HG03575 (cell line): ENCODE results near the gene ENO1.
"Not testable (repeated sequence)": the region's sequence is repeated elsewhere in the genome, so short reads cannot be mapped to it uniquely, and the experiment has no call there.

ENCODE experiments used
- ATAC-seq: cut with Tn5 transposase; IDR thresholded peaks from one replicate; pipeline ENCODE4 v1.9.1; 2021; ENCODE audit not compliant: unreplicated experiment, insufficient number of reproducible peaks, low FRiP score; ENCODE audit errors: extremely low read depth

Gene ENO1

DNA sequence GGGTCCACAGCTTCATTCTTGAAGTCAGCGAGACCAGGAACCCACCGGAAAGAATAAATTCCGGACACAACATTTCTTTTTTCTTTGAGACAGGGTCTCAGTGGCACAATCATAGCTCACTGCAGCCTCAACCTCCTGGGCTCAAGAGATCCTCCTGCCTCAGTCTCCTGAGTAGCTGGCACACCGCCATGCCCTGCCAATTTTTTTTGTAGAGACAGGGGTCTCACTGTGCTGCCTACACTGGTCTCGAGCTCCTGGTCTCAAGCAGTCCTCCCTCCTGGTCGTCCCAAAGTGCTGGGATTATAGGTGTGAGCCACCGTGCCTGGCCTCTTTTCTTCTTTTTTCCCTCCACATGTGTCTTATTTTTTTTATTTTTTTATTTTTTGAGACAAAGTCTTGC is 20.6 kb upstream of the ENO1 start:
- no peak for ATAC-seq

DNA sequence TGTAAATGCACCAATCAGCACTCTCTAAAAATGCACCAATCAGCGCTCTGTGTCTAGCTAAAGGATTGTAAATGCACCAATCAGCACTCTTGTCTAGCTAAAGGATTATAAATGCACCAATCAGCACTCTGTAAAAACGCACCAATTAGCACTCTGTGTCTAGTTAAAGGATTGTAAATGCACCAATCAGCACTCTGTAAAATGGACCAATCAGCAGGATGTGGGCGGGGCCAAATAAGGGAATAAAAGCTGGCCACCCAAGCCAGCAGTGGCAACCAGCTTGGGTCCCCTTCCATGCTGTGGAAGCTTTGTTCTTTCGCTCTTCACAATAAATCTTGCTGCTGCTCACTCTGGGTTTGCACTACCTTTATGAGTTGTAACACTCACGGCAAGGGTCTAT is 19.9 kb upstream of the ENO1 start:
- not testable (repeated sequence) for ATAC-seq

DNA sequence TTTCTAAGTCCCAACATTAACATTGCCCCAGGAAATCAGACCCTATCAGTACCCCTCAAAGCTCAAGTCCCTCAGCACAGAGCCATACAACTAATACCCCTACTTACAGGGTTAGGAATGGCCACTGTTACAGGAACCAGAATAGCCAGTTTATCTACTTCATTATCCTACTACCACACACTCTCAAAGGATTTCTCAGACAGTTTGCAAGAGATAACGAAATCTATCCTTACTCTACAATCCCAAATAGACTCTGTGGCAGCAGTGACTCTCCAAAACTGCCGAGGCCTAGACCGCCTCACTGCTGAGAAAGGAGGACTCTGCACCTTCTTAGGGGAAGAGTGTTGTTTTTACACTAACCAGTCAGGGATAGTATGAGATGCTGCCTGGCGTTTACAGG is 19.0 kb upstream of the ENO1 start:
- not testable (repeated sequence) for ATAC-seq

DNA sequence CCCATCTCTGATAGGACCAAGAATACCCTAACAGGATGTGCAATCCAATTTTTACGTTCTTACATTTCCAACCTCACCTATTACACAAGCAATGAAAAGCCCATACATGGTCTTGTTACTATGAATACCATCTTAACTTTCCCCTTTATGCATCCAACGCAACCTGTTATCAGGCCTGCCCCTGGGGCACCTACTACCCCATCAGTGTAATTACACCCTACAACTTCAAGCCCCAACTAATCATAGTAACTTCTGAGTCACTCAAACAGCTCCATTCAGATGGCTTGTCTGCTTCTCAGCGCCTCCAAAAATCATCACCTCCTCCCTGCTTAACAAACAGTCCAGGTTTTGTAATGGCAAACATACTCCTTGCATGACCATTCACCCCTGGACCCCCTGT is 18.3 kb upstream of the ENO1 start:
- ATAC-seq, result not testable (repeated sequence)

DNA sequence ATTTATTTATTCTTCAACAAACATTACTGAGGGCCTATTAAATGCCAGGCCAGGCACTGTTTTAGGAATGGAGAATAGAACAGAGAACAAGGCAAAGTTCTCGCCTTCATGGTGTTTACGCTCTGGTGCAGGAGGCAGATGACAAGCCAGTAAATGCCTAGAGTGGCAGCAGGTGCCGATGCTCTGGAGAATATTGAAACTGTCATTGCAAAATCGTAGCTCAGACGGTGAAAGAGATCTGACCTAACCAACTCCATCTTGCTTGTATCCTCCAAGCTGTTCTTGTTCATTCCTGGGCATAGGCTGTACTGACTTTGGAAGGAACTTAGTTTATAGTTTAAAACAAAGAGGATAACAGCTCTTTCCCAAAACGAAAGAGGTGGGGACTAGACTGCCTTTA is 13.5 kb upstream of the ENO1 start:
- no peak for ATAC-seq

DNA sequence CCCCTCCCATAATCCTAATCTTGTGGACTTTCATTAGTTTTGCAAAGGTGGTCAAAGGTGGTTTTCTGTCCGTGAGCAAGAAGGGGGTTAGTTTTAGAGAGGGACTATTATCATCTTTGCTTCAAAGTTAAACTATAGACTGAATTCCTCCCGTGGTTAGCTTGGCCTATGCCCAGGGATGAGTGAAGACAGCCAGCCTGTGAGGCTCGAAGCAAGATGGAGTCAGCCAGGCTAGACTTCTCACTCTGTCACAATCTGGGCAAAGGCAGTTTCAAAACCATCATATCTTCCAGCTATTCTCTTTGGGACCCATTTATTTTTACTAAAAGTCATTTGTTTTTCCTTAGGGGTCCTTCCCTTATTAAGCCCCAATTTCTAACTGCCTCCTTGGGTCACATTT is 12.9 kb upstream of the ENO1 start:
- no peak for ATAC-seq

DNA sequence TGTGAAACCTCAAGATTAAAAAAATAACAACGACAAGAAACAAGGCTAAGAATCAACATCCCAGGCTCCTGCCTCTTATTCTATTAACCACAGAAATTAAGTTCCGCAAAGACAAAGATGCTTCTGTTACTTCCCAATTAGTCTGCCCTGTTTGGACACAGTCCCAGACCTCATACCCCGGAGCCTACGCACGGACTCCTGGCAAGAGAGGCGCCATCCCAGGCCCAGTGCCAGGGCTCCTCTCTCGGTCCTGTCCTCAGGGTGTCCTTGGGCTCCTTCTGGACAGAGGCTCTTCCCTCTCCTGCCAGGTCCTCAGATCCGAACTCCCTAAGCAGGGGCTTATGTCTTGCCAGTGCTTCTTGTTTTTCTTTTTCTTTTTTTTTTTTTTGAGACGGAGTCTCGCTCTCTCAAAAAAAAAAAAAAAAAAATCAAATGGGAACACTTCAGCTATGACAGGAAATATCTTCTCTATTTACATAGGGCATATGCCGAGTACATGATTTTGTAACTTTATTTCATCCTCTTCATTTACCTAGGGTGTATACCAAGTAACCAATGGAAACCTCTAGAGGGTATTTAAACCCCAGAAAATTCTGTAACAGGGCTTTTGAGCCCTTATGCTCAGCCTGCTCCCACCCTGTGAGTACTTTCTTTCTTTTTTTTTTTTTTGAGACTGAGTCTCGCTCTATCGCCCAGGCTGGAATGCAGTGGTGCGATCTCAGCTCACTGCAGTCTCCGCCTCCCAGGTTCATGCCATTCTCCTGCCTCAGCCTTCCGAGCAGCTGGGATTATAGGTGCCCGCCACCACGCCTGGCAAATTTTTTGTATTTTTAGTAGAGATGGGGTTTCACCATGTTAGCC is 11.7 kb upstream of the ENO1 start:
- no peak for ATAC-seq

DNA sequence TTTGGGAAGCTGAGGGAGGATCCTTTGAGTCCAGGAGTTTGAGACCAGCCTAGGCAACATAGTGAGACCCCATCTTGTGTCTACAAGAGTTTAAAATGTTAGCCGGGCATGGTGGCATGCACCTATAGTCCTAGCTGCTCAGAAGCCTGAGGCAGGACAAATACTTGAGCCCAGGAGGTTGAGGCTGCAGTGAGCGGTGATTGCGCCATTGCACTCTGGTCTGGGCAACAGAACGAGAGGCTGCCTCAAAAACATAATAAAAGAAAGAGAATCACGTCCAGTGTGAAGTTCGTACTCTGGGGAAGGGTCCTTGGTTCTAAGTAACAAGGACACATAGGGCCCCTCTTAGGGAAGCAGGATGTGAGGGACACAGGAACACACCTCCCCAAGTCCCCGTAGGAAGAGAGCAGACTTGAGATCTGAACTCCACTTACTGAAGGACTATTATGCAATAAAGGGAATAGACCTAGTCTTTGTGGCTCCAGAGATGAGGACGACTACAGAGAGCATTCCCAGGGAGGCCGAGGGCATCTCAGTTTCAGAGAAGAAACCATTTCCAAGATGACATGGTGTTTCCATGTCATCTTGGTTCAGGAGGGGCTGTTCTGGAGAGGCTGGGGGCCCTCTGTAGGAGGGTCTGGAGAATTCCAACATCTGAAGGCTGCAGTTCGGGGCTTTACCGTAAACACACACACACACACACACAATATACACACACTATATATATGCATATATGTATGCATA is 10.8 kb upstream of the ENO1 start:
- no peak for ATAC-seq

DNA sequence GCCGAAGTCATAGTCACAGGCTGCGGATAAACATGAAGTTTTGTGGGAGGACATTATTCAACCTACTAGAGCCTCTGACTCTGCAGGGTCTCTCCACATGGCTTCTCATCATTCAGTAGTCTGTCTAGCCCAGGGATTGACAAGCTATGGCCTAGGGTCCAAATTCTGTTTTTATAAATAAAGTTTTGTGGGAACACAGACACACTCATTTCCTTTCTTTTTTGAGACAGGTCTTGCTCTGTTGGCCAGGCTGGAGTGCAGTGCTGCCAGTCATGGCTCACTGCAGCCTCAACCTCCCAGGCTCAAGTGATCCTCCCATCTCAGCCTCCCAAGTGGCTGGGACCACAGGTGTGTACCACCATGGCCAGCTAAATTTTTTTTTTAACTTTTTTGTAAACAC is 8.1 kb upstream of the ENO1 start:
- ATAC-seq, result no peak

DNA sequence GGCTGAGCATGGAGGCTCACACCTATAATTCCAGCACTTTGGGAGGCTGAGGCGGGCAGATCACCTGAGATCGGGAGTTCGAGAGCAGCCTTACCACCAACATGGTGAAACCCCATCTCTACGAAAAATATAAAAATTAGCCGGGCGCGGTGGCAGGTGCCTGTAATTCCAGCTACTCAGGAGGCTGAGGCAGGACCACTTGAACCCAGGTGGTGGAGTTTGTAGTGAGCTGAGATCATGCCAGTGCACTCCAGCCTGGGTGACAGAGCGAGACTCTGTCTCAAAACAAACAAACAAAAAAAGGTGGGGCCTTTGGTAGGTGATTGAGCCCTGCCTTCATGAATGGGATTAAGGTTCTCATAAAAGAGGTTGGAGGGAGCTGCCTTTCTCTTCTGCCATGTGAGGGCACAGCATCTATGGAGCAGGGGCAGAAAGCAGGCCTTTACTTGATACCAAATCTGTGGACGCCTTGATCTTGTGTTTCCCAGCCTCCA is 7.6 kb upstream of the ENO1 start:
- ATAC-seq, result not testable (repeated sequence)

DNA sequence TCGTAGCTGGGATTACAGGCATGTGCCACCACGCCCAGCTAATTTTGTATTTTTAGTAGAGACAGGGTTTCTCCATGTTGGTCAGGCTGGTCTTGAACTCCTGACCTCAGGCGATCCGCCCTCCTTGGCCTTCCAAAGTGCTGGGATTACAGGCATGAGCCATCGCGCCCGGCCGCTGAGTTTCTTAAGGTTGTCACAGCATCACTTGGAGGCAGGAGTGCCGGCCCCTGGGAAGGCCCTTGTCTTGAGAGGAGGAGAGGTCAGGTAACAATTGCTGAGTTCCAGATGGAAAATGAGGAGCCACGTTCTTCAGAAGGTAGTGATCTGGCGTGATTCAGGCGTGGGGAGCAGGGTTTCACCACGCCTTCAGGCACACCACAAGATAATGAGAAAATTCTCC is 5.6 kb upstream of the ENO1 start:
- not testable (repeated sequence) for ATAC-seq

DNA sequence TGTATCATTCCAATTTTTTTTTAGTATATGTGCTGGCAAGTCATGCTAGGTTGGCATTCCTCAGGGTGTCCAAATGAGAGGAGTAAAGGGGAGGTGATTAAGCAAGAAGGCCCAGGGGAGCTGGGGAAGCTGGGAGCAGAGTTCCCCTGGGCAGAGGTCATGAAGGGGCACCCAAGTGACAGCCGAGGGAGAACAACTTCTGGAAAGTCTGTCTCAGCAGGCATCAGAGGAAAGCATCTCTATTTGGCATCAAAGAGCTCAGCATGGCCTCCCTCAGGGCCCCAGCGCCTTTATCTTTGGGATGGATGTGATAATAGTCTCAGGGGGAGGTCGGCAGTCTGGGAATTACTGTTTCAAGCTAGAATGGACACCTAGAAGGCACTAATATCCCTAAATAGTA is 5.0 kb upstream of the ENO1 start:
- ATAC-seq, result no peak

DNA sequence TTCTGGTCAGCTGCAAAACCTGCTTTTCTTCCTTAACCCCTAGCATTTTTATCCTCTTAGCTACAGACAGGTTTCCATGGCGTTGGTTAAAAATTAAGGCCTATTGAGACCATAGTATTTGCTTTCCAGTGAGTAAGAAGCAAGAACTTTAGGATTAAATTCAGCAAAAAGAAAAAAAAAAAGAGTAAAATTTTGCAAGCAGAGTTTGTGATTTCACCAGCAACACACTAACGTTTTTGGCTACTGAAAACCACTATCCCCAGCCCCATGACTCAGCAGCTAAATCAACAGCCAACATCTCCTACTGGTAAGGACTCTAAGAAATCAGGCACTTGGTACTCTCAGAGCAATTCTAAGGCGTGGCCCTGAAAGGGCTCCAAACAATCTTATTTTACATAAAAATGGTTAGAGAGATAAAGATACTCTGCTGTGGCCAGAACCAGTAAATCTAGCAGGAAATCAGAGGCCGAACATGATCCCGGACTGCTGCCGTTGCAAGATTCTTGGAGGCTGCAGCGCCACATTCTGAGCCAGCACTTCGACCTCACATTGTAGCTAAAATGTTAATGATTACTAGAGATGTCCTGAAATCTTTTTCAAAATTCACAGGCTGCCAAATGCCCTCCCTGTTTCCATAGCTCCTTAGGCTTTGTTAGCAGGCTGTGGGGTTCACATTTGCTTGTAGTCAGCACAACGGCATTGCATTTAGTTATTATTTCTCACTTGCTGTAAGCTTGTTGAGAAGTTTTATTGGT is 1.6 kb upstream of the ENO1 start:
- ATAC-seq, result no peak

DNA sequence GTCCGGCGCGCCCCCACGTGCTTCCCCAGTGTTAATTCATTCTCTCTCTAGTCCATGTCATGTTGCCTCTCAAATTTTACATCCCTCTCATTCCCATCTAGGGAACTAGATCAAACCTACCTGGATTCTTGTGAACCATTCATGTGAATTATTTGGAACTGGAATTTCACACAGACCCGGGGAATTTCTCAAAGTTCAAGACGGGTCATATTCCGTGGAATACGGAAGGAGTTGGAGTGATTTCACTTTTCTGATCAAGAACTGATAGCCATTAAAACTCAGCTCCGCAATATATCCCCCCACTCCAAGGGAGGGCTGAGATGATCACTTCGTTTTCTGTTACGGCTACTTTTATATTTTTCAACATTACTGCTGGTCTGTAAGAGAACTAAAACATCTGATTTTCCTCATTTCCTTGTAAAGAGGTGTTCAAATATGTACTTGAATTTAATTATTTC is 1.0 kb upstream of the ENO1 start:
- no peak for ATAC-seq

DNA sequence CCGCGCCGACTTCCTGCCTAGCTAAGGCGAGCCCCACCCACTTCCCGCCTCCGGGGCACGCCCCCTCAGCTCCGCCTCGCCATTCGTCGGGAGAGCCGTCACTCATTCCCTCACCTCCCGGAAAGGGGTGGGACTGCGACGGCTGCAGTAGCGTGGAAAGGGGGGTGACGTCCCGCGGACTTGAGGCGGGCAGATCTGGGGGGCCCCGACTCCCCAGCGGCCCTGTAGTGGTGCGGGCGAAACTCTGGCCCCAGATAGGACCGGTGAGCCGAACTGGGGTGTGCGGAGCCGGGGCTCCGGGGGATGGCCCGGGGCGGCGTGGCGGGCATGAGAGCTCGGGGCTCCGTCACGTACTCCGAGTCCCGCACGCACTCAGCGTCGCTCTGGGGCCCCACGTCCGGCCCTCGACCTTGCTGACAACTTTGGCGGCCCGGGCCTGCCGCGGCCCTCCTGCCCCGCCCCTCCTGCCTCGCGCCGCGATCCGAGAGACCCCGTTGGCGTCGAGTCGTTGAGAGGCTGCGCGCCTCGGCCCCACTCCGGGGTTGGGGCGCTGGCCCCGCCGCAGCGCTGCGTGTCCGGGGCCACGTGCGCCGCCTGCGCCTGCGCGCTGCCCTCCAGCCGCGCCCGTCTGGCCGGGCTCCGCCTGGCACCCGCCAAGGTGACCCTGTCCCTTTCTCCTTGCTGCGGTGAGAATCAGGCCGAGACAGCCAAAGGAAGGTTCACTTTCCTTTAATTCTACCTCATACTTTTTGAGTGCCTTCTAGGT is 395 bp upstream of the ENO1 start:
- peak; percentile 37 for ATAC-seq

DNA sequence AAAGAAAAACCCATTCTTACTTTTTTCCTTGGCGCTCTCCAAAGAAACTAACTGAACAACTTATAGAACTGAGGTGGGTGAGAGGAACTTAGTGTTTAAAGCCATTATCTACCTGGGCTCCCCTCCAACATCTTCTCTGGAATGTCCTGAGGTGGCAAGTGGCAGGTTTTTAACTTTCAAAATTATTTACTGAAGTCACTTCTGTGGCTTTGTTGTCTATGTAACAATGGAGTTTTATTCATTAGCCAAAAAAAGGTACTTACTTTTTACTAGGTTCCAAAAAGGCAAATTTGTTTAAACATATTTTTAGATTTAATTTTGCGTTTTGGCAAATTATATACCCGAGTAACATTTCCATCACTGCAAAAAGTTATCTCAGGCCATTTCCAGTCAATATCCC is 2.4 kb downstream of the ENO1 start:
- ATAC-seq, result no peak

DNA sequence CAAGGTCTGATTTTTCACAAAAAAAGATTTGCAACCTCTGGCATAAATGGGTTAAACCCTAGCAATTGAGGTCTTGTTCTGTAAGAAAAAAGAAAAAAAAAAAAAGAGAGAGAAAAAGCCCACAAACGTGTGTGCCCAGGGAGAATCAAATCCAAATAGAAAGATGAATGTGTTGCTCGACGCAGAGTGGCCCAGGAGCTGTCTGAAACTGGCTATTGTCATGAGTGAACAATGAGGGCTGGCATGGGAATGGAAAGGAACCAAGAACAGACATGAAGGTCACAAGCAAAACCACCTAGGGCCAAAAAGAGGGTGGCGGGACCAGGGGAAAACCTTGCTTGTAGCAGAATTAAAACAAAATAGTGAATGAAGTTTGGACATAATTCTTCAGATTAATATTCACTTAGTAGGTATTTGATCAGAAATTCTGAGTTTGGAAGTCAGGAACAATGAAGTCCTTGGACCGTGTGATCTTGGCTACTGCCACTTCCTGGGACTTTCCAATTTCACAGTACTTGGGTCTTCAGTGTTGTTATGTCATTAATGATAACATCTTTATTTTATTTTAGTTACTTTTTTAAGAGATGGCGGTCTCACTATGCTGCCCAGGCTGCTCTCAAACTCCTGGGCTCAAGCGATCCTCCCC is 3.1 kb downstream of the ENO1 start:
- no peak for ATAC-seq
